NCI-H2196 treated with DMSO at 0.1 percent for 48 hours (cell line): ENCODE results near the gene HNRNPF.
"Not testable (repeated sequence)": the region's sequence is repeated elsewhere in the genome, so short reads cannot be mapped to it uniquely, and the experiment has no call there.

Source experiments
- DNase-seq: peaks from one replicate; lab custom pipeline; 2025; ENCODE audit not compliant: unreplicated experiment; lab: John Stamatoyannopoulos, UW

HNRNPF gene, protein sequence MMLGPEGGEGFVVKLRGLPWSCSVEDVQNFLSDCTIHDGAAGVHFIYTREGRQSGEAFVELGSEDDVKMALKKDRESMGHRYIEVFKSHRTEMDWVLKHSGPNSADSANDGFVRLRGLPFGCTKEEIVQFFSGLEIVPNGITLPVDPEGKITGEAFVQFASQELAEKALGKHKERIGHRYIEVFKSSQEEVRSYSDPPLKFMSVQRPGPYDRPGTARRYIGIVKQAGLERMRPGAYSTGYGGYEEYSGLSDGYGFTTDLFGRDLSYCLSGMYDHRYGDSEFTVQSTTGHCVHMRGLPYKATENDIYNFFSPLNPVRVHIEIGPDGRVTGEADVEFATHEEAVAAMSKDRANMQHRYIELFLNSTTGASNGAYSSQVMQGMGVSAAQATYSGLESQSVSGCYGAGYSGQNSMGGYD

GRCh38 chr10:43408710-43409384 is at the start of gene HNRNPF:
Gene HNRNPF (minus strand): TSS chr10:43409186. CDS start chr10:43387884, 21,302 bp downstream.
- peak; percentile 72 for DNase-seq

- no peak for DNase-seq
These were observed 49.2 kb upstream of the HNRNPF start for GRCh38 chr10:43458227-43458626.

DNA sequence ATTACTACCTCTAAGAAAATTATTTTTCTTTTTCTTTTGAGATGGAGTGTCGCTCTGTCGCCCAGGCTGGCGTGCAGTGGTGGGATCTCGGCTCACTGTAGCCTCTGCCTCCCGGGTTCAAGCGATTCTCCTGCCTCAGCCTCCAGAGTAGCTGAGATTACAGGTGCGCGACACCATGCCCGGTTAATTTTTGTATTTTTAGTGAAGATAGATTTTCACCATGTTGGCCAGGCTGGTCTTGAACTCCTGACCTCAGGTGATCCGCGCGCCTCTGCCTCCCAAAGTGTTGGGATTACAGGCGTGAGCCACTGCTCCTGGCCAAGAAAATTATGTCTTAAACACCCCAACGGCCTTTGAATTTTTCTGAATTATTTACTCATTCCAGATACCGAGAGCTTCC is 47.6 kb upstream of the HNRNPF start:
- DNase-seq, result not testable (repeated sequence)

- not testable (repeated sequence) for DNase-seq
These were observed 45.0 kb upstream of the HNRNPF start for GRCh38 chr10:43454025-43454424.

DNA sequence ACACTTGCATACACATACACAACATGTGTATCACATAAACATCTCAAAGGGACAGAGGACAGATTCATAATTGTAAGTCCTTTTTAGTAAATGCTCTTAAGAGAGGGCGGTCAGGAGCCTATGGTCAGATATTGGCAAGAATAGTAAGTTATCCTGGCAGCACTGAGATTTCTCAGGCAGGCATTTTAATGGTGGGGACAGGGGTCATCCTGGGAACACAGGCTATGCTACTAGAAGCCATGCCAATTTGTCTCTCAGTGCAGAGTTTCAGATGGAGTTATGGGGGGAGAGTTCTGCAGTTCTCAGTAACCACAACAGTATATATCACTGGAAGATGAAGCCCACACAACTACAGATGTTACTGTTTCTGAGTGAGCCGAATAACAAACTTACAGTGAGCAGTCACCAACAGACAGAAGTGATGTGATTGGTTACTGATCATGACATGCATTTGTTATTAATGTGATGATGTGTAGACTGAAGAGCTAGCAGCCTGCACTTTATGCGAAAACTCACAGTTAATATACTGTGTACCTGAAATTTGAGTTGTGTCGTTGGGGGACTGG is 44.4 kb upstream of the HNRNPF start:
- DNase-seq, result no peak

DNA sequence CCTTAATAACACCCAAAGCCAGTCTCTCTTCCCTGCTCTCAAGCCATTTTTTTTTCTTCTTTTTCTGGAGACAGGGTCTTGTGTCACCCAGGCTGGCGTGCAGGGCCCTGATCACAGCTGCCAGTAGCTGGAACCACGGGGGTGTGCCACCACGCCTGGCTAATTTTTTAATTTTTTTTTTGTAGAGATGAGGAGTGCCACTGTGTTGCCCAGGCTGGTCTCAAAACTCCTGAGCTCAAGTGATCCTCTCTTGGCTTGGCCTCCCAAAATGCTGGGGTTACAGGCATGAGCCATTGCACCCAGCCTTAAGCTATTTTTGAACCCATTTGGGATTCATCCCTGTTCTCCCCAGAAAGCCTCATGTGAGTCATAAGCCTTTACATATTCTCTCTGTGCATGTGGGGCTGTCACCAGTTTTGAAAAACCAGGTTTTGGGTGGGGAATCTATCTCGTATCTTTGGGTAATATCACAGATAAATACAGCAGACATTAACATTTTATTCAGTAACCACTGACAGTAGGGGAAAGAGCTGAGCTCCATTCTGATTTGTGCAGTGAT is 43.4 kb upstream of the HNRNPF start:
- no peak for DNase-seq

DNA sequence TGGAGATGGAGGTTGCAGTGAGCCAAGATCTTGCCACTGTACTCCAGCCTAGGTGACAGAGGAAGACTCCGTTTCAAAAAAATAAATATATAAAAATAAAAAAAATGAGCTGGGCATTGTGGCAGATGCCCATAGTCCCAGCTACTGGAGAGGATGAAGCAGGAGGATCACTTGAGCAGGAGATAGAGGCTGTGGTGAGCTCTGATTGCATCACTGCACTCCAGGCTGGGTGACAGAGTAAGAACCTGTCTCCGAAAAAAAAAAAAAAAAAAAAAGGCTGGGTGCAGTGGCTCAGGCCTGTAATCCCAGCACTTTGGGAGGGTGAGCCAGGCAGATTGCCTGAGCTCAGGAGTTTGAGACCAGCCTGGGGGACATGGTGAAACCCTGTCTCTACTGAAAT is 39.8 kb upstream of the HNRNPF start:
- DNase-seq, result no peak

GRCh38 chr10:43446219-43447017 is 37.4 kb upstream of the HNRNPF start:
- not testable (repeated sequence) for DNase-seq

- no peak for DNase-seq
These were observed 36.0 kb upstream of the HNRNPF start for GRCh38 chr10:43444897-43445466.

GRCh38 chr10:43444323-43444722 is 35.3 kb upstream of the HNRNPF start:
- DNase-seq, result no peak

DNA sequence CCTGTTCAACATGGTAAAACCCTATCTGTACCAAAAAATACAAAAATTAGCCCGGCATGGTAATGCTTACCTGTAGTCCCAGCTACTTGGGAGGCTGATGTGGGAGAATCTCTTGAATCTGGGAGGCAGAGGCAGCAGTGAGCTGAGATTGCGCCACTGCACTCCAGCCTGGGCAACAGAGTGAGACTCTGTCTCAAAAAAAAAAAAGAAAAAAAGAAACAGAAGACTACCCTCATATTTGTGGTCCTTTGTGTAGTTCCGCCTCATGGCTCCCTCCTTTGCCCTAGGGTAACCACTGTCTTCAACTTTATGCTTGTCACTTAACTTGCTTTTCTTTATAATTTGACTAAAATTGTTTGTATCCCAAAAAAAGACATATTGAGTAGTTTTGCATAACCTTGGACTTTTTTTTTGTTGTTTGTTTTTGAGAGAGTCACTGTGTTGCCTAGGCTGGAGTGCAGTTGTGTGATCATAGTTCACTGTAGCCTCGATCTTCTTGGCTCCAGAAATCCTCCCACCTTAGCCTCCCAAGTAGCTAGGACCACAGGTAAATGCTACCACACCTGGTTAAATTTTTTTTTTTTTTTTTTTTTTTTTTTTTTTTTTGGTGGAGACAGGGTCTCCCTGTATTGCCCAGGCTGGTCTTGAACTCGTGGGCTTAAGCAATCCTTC is 31.6 kb upstream of the HNRNPF start:
- DNase-seq, result no peak

- DNase-seq, result no peak
These were observed 28.3 kb upstream of the HNRNPF start for GRCh38 chr10:43437141-43437870.

DNA sequence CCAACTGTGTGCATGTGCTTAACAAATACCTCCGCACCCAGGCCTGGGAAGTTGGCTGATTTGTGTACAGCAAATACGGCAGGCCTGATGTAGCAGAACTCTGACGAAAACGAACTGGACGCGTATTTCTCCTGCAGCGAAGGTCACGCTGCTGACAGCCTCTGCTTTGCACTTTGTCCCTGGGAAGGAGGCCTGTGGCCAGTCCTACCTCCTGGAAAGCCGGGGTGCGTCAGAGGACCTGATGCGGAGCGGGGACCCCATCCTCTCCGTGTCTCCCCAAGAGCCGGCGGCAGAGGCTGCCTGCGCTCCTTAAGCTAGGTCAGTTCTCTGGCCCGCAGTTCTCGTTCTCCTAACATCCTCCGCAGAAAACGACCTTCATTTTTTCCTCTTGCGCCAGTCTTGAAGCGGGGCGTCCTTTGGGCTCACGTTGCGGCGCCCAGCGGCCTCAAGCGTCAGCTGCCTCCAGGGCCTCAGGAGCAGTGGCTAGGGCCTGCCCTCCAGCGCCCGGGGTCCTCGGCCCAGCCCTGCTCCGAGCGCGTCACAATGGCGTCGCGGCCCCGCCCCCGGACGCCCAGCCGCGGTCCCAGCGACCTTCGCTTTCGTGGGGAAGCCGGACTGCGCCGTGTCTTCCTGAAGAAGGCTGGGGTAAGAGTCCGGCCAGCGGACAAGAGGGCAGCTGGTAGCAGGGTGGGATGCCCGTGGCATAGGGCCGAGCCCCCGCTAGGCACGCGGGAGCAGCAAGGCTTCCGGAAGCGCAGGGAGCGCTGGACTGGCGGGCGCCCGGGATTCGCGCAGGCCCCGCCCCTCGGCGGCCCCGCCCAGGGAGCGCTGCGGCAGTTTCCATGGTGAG is 27.5 kb upstream of the HNRNPF start, which contains the start of gene ZNF487:
ZNF487 (plus strand) TSS at position 821 of the 850 bp plus-strand sequence. CDS start 38,703 bp downstream, outside the sequence.
- peak; percentile 52 for DNase-seq

GRCh38 chr10:43430926-43431663 is 22.1 kb upstream of the HNRNPF start:
- no peak for DNase-seq

DNA sequence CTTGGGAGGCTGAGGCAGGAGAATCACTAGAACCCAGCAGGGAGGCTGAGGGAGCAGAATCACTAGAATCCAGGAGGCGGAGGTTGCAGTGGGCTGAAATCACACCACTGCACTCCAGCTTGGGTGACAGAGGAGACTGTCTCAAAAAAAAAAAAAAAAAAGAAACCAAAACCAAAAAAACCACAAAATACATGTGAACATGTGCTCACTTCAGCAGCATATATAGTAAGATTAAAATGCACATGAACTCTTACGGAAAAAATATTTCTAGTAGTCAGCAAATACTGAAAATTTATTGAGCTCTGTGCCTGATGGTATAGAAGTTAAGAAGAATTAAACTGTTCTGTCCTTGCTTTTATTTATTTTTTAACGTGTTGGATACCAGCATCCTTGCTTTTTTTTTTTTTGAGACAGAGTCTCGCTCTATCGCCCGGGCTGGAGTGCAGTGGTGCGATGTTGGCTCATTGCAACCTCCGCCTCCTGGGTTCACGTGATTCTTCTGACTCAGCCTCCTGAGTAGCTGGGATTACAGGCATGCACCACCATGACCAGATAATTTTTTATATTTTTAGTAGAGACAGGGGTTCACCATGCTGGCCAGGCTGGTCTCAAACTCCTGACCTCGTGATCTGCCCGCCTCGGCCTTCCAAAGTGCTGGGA is 18.3 kb upstream of the HNRNPF start:
- DNase-seq, result no peak

DNA sequence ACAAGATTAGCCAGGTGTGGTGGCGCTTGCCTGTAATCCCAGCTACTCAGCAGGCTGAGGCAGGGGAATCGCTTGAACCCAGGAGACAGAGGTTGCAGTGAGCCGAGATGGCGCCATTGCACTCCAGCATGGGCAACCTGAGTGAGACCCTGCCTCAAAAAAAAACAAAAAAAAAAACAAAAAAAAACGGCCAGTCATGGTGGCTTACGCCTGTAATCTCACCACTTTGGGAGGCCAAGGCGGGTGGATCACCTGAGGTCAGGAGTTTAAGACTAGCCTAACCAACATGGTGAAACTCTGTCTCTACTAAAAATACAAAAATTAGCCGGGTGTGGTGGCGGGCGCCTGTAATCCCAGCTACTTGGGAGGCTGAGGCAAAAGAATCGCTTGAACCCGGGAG is 17.5 kb upstream of the HNRNPF start:
- DNase-seq, result not testable (repeated sequence)

DNA sequence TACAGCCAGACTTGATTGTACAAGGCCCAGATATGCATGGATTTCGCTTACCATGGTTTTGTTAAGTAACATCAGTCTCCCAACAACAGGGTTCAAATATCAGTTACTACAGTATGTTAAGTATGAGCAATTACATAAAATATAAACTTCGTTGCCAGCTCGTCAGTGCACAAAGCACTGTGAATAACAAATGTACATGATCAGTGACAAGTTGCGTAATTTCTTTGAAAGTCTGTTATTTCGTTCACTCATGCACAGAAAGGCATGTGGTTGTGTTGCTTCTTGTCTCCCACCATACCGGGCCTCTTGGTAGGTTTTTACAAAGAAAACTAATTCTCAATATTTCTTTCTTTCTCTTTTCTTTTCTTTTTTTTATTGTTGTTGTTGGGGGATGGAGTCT is 15.4 kb upstream of the HNRNPF start:
- no peak for DNase-seq
